ENCODE data around the gene PALLD. TPM values are rescaled to one million over a fixed set of nuclear protein-coding genes. Genes with fewer than 3 reads are reported as not detected.

PALLD gene
- total RNA-seq, 1 experiment from 2014 or later, result 18.3 TPM

DNA sequence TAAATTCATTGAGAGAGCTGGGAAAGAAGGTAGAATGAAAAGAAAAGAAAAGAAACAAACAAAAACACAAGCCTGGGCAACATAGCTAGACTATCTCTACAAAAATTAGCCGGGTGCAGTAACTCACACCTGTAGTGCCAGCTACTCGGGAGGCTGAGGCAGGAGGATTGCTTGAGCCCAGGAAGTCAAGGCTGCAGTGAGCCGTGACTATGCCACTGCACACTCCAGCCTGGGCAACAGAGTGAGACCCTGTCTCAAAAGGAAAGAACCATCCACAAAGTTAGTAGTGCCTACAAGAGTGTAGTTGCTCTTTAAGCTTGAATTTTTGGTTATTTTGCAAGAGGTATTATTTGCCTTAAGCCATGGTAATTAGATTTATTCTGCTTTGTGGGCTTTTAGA lies 355.5 kb downstream of the PALLD start:
- Histone ChIP-seq H3K4me1 (ENCODE audit: insufficient read depth, low read length) (peaks cover 8% of the 10 kb centered on the region; the same call in 1 of the 2 replicates), H3K27me3 (ENCODE audit: insufficient read depth, low read length) (no peaks in the 10 kb centered on the region), H2BK20ac (ENCODE audit: low read depth, low read length, poor library complexity, severe bottlenecking) (no peak overlapping the region), H3K9ac (ENCODE audit: extremely low read depth, insufficient read length, low read length) (no peak overlapping the region), H3K4ac (ENCODE audit: low read depth, low read length) (no peak overlapping the region), H3K23me2 (ENCODE audit: insufficient read length, low read depth, low read length, poor library complexity, severe bottlenecking) (no peaks in the 10 kb centered on the region), H2AK5ac (ENCODE audit: insufficient read length, low read length) (no peak overlapping the region), H4K91ac (ENCODE audit: insufficient read length, low read depth, low read length) (no peak overlapping the region), H2AFZ (ENCODE audit: low read length) (no peak overlapping the region), H3K9me3 (ENCODE audit: control insufficient read depth, low read depth, low read length) (no peaks in the 10 kb centered on the region), H4K8ac (replicated peaks; ENCODE audit: insufficient read length, low read depth, low read length) (no peak overlapping the region), H4K20me1 (ENCODE audit: control insufficient read depth, insufficient read depth, insufficient read length) (no peaks in the 10 kb centered on the region), H3K4me2 (ENCODE audit: insufficient read depth, insufficient read length, low read length) (no peak overlapping the region), H4K5ac (ENCODE audit: insufficient read length, low read depth, low read length) (no peak overlapping the region), H3K18ac (ENCODE audit: insufficient read length, low read depth, low read length) (no peak overlapping the region), H2BK120ac (ENCODE audit: low read depth, low read length, poor library complexity, severe bottlenecking) (no peak overlapping the region), H3K79me2 (ENCODE audit: insufficient read depth, low read length) (0 out of 2 replicates have a peak, but pooled peaks cover 1% of the 10 kb centered on the region), H3T11ph (ENCODE audit: low read length) (no peak overlapping the region), H2BK5ac (ENCODE audit: insufficient read length, low read length) (no peak overlapping the region), H3K79me1 (ENCODE audit: insufficient read depth, low read depth, low read length, poor library complexity, severe bottlenecking) (no peaks in the 10 kb centered on the region), H2BK15ac (ENCODE audit: low read depth, low read length) (no peak overlapping the region), H3K27ac (ENCODE audit: insufficient read length, low read depth, low read length) (no peak overlapping the region), H3K23ac (ENCODE audit: insufficient read length, low read depth, low read length) (no peak overlapping the region), H3K14ac (ENCODE audit: insufficient read depth, low read length) (no peak overlapping the region), H2BK12ac (ENCODE audit: insufficient read length, low read depth, low read length) (no peak overlapping the region), H3K56ac (ENCODE audit: insufficient read length, low read depth, low read length) (no peak overlapping the region)
- WGBS (ENCODE audit: extremely low coverage, insufficient read length, low lambda C conversion rate), result no CpG with 5 or more reads among the region's 3 CpGs
- Mint-ChIP-seq H3K27me3 (ENCODE audit: low read depth) (peaks cover 4% of the 10 kb centered on the region), H3K4me1 (peaks cover 35 to 44% of the 10 kb centered on the region in 2 experiments), H3K9me3 (no peaks in the 10 kb centered on the region), H3K27ac (0 out of 7 replicates have a peak overlapping the region, but pooled peaks of 1 of the 3 experiments have one; percentile 17), H3K4me3 (no peak overlapping the region), H3K36me3 (ENCODE audit: insufficient read depth in 1 of 3, low read depth in 3 of 3) (peaks cover 0 to 10% (median 0%) of the 10 kb centered on the region in 3 experiments; a peak in 5 of 7 replicates)
- DNase-seq, result no peak
- TF ChIP-seq, protein P1, sequence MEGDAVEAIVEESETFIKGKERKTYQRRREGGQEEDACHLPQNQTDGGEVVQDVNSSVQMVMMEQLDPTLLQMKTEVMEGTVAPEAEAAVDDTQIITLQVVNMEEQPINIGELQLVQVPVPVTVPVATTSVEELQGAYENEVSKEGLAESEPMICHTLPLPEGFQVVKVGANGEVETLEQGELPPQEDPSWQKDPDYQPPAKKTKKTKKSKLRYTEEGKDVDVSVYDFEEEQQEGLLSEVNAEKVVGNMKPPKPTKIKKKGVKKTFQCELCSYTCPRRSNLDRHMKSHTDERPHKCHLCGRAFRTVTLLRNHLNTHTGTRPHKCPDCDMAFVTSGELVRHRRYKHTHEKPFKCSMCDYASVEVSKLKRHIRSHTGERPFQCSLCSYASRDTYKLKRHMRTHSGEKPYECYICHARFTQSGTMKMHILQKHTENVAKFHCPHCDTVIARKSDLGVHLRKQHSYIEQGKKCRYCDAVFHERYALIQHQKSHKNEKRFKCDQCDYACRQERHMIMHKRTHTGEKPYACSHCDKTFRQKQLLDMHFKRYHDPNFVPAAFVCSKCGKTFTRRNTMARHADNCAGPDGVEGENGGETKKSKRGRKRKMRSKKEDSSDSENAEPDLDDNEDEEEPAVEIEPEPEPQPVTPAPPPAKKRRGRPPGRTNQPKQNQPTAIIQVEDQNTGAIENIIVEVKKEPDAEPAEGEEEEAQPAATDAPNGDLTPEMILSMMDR (conservative IDR thresholded peaks at IDR 0.05), result no peak

All from H9 (cell line).